K562 (cell line): ENCODE measurements around the gene SEMA5A.

Source experiments
- CAMTA2 ChIP-seq: fragments of 250-450 bp; sonication (Bioruptor Pico); conservative IDR thresholded peaks from 2 replicates; pipeline ENCODE4 v1.5.1; 2022
- KDM1A ChIP-seq, 2 experiments: fragments of 450-650 bp; IDR thresholded peaks; 2 replicates each; pipeline ENCODE4 v1.6.1; 2016; ENCODE audit warnings: mild to moderate bottlenecking in 2 of 2
- MYNN ChIP-seq, 2 experiments: sonication (generic); formaldehyde crosslinking in 1 of 2; IDR thresholded peaks; 2 replicates each; pipeline versions ENCODE4 v1.5.0 to v1.6.1; 2016 to 2020; ENCODE audit warnings: antibody characterized with exemption in 1 of 2, missing genetic modification reagents in 1 of 2
- NR3C1 ChIP-seq: sonication (generic); formaldehyde crosslinking; IDR thresholded peaks from 2 replicates; pipeline ENCODE4 v1.8.1; 2022; ENCODE audit warnings: missing genetic modification reagents
- POLR2A ChIP-seq: fragments of 450-650 bp; conservative IDR thresholded peaks from 2 replicates; pipeline ENCODE4 v1.6.1; 2016
- POLR3G ChIP-seq: IDR thresholded peaks from 2 replicates; pipeline ENCODE4 v1.6.1; 2011; ENCODE audit not compliant: insufficient read length, insufficient replicate concordance; ENCODE audit errors: extremely low read depth
- PURB ChIP-seq: sonication (generic); formaldehyde crosslinking; IDR thresholded peaks from 2 replicates; pipeline ENCODE4 v1.9.0; 2021; ENCODE audit warnings: low read depth, mild to moderate bottlenecking, missing genetic modification reagents
- RAD21 ChIP-seq, 2 experiments: fragments of 250-450 bp in 1 of 2; fragments of 450-650 bp in 1 of 2; sonication (Bioruptor Pico) in 1 of 2; formaldehyde crosslinking in 1 of 2; IDR thresholded peaks in 1 of 2; conservative IDR thresholded peaks in 1 of 2; 2 replicates each; pipeline versions ENCODE4 v1.4.0 to v1.8.0; 2020 to 2022; ENCODE audit warnings: mild to moderate bottlenecking in 2 of 2, moderate library complexity in 1 of 2
- SMAD3 ChIP-seq: fragments of 450-650 bp; formaldehyde crosslinking; conservative IDR thresholded peaks from 2 replicates; pipeline ENCODE4 v1.4.0; 2020; ENCODE audit warnings: mild to moderate bottlenecking
- SPI1 ChIP-seq: IDR thresholded peaks from 2 replicates; pipeline ENCODE4 v1.6.1; 2011; ENCODE audit warnings: low read depth, low read length, control low read depth, borderline replicate concordance
- ZNF184 ChIP-seq: sonication (generic); formaldehyde crosslinking; IDR thresholded peaks from 2 replicates; pipeline ENCODE4 v1.5.0; 2020; ENCODE audit warnings: missing genetic modification reagents
- ZNF77 ChIP-seq: fragments of 250-450 bp; sonication (Bioruptor Pico); IDR thresholded peaks from 2 replicates; pipeline ENCODE4 v1.5.0; 2020
- TF ChIP-seq, protein P1 (sequence below), 2 experiments: fragments of 450-650 bp in 1 of 2; sonication (generic) in 1 of 2; formaldehyde crosslinking; conservative IDR thresholded peaks; 2 replicates each; pipeline versions ENCODE4 v1.4.0 to v1.8.1; 2020 to 2022; ENCODE audit warnings: mild to moderate bottlenecking in 1 of 2, missing genetic modification reagents in 1 of 2
- TF ChIP-seq, protein P2 (sequence below): fragments of 250-450 bp; sonication (Bioruptor Pico); IDR thresholded peaks from 2 replicates; pipeline ENCODE4 v1.4.0; 2020

DNA sequence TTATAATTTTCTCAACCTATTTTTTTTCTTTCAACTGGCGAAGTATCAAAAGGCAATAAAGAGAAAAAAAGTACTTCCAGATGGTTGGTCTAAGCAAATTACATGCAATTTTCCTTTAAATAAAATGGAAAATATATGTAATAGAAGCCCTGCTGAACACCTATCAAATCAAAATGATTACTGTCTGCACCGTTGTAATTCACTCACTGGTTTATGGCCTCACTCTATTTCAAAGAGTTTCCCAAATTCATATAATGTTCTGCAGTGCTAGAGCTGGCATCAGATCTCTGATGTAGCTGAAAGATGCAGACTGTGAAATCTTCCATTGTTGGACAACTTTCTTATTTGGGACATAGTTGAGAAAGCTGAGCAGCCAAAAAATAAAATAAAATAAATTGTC lies 130.3 kb downstream of the SEMA5A start:
- TF ChIP-seq POLR3G (no peak), MYNN (IDR thresholded peaks at IDR 0.05) (no peak), MYNN (CRISPR knock-in tag; IDR thresholded peaks at IDR 0.05) (no peak), KDM1A (IDR thresholded peaks at IDR 0.05) (no peak), SMAD3 (CRISPR knock-in tag) (no peak), PURB (CRISPR knock-in tag) (no peak), NR3C1 (no peak), ZNF77 (CRISPR knock-in tag) (no peak), POLR2A (no peak), CAMTA2 (CRISPR knock-in tag) (no peak), ZNF184 (CRISPR knock-in tag) (no peak), RAD21 (CRISPR knock-in tag; conservative IDR thresholded peaks at IDR 0.05 in 1 of 2, IDR thresholded peaks at IDR 0.05 in 1 of 2) (no peak), SPI1 (no peak)
- TF ChIP-seq, protein P1, sequence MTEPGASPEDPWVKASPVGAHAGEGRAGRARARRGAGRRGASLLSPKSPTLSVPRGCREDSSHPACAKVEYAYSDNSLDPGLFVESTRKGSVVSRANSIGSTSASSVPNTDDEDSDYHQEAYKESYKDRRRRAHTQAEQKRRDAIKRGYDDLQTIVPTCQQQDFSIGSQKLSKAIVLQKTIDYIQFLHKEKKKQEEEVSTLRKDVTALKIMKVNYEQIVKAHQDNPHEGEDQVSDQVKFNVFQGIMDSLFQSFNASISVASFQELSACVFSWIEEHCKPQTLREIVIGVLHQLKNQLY (CRISPR knock-in tag; conservative IDR thresholded peaks at IDR 0.05), result no peak
- TF ChIP-seq, protein P2, sequence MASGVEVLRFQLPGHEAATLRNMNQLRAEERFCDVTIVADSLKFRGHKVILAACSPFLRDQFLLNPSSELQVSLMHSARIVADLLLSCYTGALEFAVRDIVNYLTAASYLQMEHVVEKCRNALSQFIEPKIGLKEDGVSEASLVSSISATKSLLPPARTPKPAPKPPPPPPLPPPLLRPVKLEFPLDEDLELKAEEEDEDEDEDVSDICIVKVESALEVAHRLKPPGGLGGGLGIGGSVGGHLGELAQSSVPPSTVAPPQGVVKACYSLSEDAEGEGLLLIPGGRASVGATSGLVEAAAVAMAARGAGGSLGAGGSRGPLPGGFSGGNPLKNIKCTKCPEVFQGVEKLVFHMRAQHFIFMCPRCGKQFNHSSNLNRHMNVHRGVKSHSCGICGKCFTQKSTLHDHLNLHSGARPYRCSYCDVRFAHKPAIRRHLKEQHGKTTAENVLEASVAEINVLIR (CRISPR knock-in tag), result no peak
